ENCODE data around the gene TNFRSF1B.

DNA sequence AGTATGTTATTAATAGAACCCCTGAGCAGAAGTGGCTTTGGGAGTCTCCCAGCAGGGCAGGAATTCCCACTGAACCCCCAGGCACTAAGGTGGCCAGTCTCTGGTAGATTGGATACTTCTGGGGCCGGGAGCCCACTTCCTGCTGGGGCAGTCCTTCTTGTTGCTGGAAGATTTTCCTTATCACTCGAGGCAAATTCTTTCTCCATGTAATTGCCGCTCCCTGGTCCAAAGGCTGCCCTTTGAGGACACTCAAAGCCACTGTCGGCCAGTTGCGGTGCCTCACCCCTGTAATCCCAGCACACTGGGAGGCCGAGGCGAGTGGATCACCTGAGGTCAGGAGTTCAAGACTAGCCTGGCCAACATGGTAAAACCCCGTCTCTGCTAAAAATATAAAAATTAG, 22.6 kb upstream of the TNFRSF1B start:
- TF ChIP-seq, protein P1, sequence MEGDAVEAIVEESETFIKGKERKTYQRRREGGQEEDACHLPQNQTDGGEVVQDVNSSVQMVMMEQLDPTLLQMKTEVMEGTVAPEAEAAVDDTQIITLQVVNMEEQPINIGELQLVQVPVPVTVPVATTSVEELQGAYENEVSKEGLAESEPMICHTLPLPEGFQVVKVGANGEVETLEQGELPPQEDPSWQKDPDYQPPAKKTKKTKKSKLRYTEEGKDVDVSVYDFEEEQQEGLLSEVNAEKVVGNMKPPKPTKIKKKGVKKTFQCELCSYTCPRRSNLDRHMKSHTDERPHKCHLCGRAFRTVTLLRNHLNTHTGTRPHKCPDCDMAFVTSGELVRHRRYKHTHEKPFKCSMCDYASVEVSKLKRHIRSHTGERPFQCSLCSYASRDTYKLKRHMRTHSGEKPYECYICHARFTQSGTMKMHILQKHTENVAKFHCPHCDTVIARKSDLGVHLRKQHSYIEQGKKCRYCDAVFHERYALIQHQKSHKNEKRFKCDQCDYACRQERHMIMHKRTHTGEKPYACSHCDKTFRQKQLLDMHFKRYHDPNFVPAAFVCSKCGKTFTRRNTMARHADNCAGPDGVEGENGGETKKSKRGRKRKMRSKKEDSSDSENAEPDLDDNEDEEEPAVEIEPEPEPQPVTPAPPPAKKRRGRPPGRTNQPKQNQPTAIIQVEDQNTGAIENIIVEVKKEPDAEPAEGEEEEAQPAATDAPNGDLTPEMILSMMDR (conservative IDR thresholded peaks at IDR 0.05; ENCODE audit: low read depth, low read length), result no peak
- TF ChIP-seq EZH2 (IDR thresholded peaks at IDR 0.05; ENCODE audit: borderline replicate concordance, low read depth, low read length, poor library complexity, severe bottlenecking), result no peak
